HepG2 (cell line): ENCODE measurements around the gene DDR1. TPM values are rescaled to one million over a fixed set of nuclear protein-coding genes. Genes with fewer than 3 reads are reported as not detected.

ENCODE experiments used
- ARID2 ChIP-seq: sonication (generic); formaldehyde crosslinking; IDR thresholded peaks from 2 replicates; pipeline ENCODE4 v1.8.1; 2022; ENCODE audit warnings: mild to moderate bottlenecking, missing genetic modification reagents, borderline replicate concordance
- ATF6 ChIP-seq: sonication (generic); formaldehyde crosslinking; conservative IDR thresholded peaks from 2 replicates; pipeline ENCODE4 v1.4.0; 2020; ENCODE audit warnings: missing genetic modification reagents
- DNMT1 ChIP-seq: sonication (generic); formaldehyde crosslinking; IDR thresholded peaks from 2 replicates; pipeline ENCODE4 v1.5.1; 2020; ENCODE audit warnings: mild to moderate bottlenecking, missing genetic modification reagents
- E2F2 ChIP-seq: sonication (generic); formaldehyde crosslinking; IDR thresholded peaks from 2 replicates; pipeline ENCODE4 v1.4.0; 2020; ENCODE audit warnings: missing genetic modification reagents, borderline replicate concordance
- ETV6 ChIP-seq: sonication (generic); formaldehyde crosslinking; conservative IDR thresholded peaks from 2 replicates; pipeline ENCODE4 v1.4.0; 2020; ENCODE audit warnings: missing genetic modification reagents
- GATAD1 ChIP-seq: IDR thresholded peaks from 2 replicates; pipeline ENCODE4 v1.6.1; 2016; ENCODE audit warnings: missing genetic modification reagents, missing compliant biosample characterization
- GPN1 ChIP-seq: sonication (generic); formaldehyde crosslinking; IDR thresholded peaks from 2 replicates; pipeline ENCODE4 v1.5.1; 2020; ENCODE audit warnings: missing genetic modification reagents, borderline replicate concordance
- KAT2B ChIP-seq: fragments of 150-350 bp; IDR thresholded peaks from 2 replicates; pipeline ENCODE4 v1.6.1; 2014; ENCODE audit warnings: low read depth, low read length, borderline replicate concordance
- KDM2A ChIP-seq: sonication (generic); formaldehyde crosslinking; IDR thresholded peaks from 2 replicates; pipeline ENCODE4 v1.4.0; 2020; ENCODE audit warnings: low read depth, missing genetic modification reagents, borderline replicate concordance
- MAF1 ChIP-seq: sonication (generic); formaldehyde crosslinking; IDR thresholded peaks from 2 replicates; pipeline ENCODE4 v1.5.0; 2020; ENCODE audit warnings: missing genetic modification reagents, borderline replicate concordance
- NONO ChIP-seq, 2 experiments: fragments of 450-650 bp in 1 of 2; sonication (generic) in 1 of 2; formaldehyde crosslinking in 1 of 2; IDR thresholded peaks in 1 of 2; conservative IDR thresholded peaks in 1 of 2; 2 replicates each; pipeline versions ENCODE4 v1.6.1 to v1.8.0; 2017 to 2022; ENCODE audit warnings: mild to moderate bottlenecking in 1 of 2, missing genetic modification reagents in 1 of 2, moderate library complexity in 1 of 2
- ZNF292 ChIP-seq: sonication (generic); formaldehyde crosslinking; IDR thresholded peaks from 2 replicates; pipeline ENCODE4 v1.8.1; 2022; ENCODE audit warnings: mild to moderate bottlenecking, low read depth, missing genetic modification reagents, borderline replicate concordance
- ZNF337 ChIP-seq: sonication (generic); formaldehyde crosslinking; IDR thresholded peaks from 2 replicates; pipeline ENCODE4 v1.5.1; 2020; ENCODE audit warnings: missing genetic modification reagents, low read depth, mild to moderate bottlenecking, borderline replicate concordance
- ZNF780A ChIP-seq: sonication (generic); formaldehyde crosslinking; IDR thresholded peaks from 2 replicates; pipeline ENCODE4 v1.8.0; 2022; ENCODE audit warnings: mild to moderate bottlenecking, missing genetic modification reagents, moderate library complexity
- polyA plus RNA-seq, 8 experiments: library from polyadenylated mRNA; depleted of rRNA in 3 of 8; stranded (reverse) in 7 of 8; unstranded in 1 of 8; fragments of >200 nt; fragmentation: Illumina TruSeq in 4 of 8; extraction: Trizol in 4 of 8; gene quantifications; 2 replicates each; pipeline versions ENCODE4 v1.2.1 to v1.2.3, GENCODE V29; 2011 to 2016; ENCODE audit warnings: low read depth in 4 of 8, missing spikeins in 1 of 8, mixed read lengths in 1 of 8; ENCODE audit not compliant: insufficient read depth in 1 of 8
- total RNA-seq, 5 experiments: library from RNA; depleted of rRNA; stranded (reverse); fragments of >200 nt; fragmentation: Illumina TruSeq; extraction: Trizol; gene quantifications; 2 replicates each; pipeline ENCODE4 v1.2.3, GENCODE V29; 2016; ENCODE audit warnings: low read depth in 1 of 5
- TF ChIP-seq, protein P1 (sequence below): sonication (generic); formaldehyde crosslinking; IDR thresholded peaks from 2 replicates; pipeline ENCODE4 v1.5.0; 2020; ENCODE audit warnings: mild to moderate bottlenecking, missing genetic modification reagents, moderate library complexity
- TF ChIP-seq, protein P2 (sequence below): sonication (generic); formaldehyde crosslinking; conservative IDR thresholded peaks from 2 replicates; pipeline ENCODE4 v1.4.0; 2020; ENCODE audit warnings: missing genetic modification reagents
- TF ChIP-seq, protein P3 (sequence below): sonication (generic); formaldehyde crosslinking; IDR thresholded peaks from 2 replicates; pipeline ENCODE4 v1.8.0; 2022; ENCODE audit warnings: mild to moderate bottlenecking, missing genetic modification reagents; ENCODE audit not compliant: insufficient replicate concordance

The DDR1 gene
- total and polyA plus RNA-seq, 2 of the 13 experiments (the other 11 are each of a cell fraction or from before 2014, with no cell fraction given), result 16.7 to 20.2 TPM

DNA sequence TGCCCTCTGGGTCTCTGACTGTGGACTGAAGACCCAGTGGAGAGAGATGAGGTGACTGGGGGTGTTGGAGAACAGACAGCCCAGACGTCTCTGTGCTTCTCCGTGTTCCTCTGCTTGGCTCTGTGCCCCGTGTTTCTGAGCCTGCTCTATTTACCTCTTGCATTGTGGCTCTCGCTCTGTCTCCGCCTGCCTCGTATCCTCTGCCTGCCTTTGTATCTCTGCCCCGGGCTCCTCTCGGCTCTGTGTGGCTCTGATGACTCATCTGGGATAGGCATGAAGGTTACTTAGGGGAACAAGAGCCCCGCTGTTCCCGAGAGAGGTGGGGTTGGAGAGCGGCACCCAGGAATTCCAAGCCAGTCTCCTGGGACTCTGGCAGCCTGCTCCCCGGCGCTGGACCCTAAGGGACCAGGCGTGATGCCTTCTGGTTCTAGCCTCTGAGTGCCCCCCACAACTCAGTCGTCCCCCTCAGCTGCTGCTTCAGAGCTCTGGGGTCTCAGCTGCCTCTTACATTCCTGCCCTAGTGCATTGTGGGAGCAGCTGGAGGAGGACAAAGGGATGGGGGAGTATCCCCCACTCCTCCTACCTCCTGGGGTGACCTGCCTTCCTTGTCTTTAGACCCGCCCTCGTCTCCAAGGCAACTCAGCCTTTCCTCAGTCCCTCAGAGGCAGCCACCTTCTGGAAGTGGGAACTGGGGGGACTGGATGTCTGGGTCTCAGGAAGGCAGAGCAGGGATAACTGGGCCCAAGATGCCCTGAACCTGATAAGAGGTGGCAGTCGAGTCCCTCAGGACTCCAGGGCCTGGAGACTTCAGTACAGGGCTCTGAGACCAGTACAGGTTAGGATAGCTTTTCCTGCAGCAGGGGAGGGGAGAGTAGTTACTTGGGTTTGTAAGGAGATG lies 1.9 kb downstream of the DDR1 start (continued):
- TF ChIP-seq, protein P1, sequence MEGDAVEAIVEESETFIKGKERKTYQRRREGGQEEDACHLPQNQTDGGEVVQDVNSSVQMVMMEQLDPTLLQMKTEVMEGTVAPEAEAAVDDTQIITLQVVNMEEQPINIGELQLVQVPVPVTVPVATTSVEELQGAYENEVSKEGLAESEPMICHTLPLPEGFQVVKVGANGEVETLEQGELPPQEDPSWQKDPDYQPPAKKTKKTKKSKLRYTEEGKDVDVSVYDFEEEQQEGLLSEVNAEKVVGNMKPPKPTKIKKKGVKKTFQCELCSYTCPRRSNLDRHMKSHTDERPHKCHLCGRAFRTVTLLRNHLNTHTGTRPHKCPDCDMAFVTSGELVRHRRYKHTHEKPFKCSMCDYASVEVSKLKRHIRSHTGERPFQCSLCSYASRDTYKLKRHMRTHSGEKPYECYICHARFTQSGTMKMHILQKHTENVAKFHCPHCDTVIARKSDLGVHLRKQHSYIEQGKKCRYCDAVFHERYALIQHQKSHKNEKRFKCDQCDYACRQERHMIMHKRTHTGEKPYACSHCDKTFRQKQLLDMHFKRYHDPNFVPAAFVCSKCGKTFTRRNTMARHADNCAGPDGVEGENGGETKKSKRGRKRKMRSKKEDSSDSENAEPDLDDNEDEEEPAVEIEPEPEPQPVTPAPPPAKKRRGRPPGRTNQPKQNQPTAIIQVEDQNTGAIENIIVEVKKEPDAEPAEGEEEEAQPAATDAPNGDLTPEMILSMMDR, result no peak
- TF ChIP-seq ZNF337 (CRISPR knock-in tag) (no peak), ZNF292 (CRISPR knock-in tag) (peak; percentile 72), KDM2A (CRISPR knock-in tag) (peak; percentile 56; the same call in 1 of the 2 replicates), DNMT1 (CRISPR knock-in tag) (no peak), E2F2 (CRISPR knock-in tag) (no peak), GPN1 (CRISPR knock-in tag) (no peak), ZNF780A (no peak), ARID2 (no peak), MAF1 (no peak), ATF6 (CRISPR knock-in tag) (no peak), GATAD1 (CRISPR knock-in tag) (no peak), NONO (IDR thresholded peaks at IDR 0.05) (no peak), NONO (CRISPR knock-in tag; conservative IDR thresholded peaks at IDR 0.05) (no peak), ETV6 (CRISPR knock-in tag) (no peak), KAT2B (no peak)
- TF ChIP-seq, protein P2, sequence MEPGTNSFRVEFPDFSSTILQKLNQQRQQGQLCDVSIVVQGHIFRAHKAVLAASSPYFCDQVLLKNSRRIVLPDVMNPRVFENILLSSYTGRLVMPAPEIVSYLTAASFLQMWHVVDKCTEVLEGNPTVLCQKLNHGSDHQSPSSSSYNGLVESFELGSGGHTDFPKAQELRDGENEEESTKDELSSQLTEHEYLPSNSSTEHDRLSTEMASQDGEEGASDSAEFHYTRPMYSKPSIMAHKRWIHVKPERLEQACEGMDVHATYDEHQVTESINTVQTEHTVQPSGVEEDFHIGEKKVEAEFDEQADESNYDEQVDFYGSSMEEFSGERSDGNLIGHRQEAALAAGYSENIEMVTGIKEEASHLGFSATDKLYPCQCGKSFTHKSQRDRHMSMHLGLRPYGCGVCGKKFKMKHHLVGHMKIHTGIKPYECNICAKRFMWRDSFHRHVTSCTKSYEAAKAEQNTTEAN (CRISPR knock-in tag), result no peak
- TF ChIP-seq, protein P3, sequence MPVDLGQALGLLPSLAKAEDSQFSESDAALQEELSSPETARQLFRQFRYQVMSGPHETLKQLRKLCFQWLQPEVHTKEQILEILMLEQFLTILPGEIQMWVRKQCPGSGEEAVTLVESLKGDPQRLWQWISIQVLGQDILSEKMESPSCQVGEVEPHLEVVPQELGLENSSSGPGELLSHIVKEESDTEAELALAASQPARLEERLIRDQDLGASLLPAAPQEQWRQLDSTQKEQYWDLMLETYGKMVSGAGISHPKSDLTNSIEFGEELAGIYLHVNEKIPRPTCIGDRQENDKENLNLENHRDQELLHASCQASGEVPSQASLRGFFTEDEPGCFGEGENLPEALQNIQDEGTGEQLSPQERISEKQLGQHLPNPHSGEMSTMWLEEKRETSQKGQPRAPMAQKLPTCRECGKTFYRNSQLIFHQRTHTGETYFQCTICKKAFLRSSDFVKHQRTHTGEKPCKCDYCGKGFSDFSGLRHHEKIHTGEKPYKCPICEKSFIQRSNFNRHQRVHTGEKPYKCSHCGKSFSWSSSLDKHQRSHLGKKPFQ, result no peak
